ENCODE data around the gene MOSPD2.

- TF ChIP-seq JUN (IDR thresholded peaks at IDR 0.05; ENCODE audit: borderline replicate concordance, insufficient read depth, insufficient read length, low read depth) (no peak), EZH2 (IDR thresholded peaks at IDR 0.05; ENCODE audit: borderline replicate concordance, low read depth, low read length, severe bottlenecking) (no peak), POLR2AphosphoS5 (IDR thresholded peaks at IDR 0.05; ENCODE audit: insufficient read depth, low read depth, low read length) (no peak)
Measured at GRCh38 chrX:14932136-14932535, 58.9 kb downstream of the MOSPD2 start.

Data from endothelial cell of umbilical vein (primary cell).